BJ (cell line): ENCODE results near the gene IQCN. TPM values are rescaled to one million over a fixed set of nuclear protein-coding genes. Genes with fewer than 3 reads are reported as not detected.

Source experiments
- CTCF ChIA-PET: fragments of 350-600 bp; formaldehyde crosslinking; extraction: SDS; loops from one replicate; lab custom pipeline; 2021; ENCODE audit warnings: antibody characterized with exemption, inconsistent platforms; lab: Yijun Ruan, JAX
- POLR2A ChIA-PET: fragments of 300-600 bp; sonication (Branson Sonifier 250); formaldehyde crosslinking; extraction: SDS; loops from one replicate; lab custom pipeline; 2021; ENCODE audit warnings: antibody characterized with exemption; lab: Charles Lee
- DNase-seq: peaks from one replicate; pipeline ENCODE4 v3.0.0-alpha.2; 2011; ENCODE audit warnings: low read depth
- H3K27me3 ChIP-seq: 2 replicates; pipeline ENCODE4 v1.6.0; 2011; ENCODE audit warnings: low read length; ENCODE audit not compliant: control insufficient read depth, insufficient read depth
- H3K36me3 ChIP-seq: 2 replicates; pipeline ENCODE4 v1.5.1; 2011; ENCODE audit warnings: low read length; ENCODE audit not compliant: control insufficient read depth, insufficient read depth
- H3K4me3 ChIP-seq: 2 replicates; pipeline ENCODE4 v1.5.1; 2011; ENCODE audit warnings: low read depth, mild to moderate bottlenecking, control low read depth, low read length
- CTCF ChIP-seq: IDR thresholded peaks from 2 replicates; pipeline ENCODE4 v1.5.1; 2011; ENCODE audit warnings: low read depth, mild to moderate bottlenecking, control low read depth, inconsistent platforms, low read length, moderate library complexity; ENCODE audit not compliant: insufficient read depth
- polyA plus RNA-seq: library from polyadenylated mRNA; depleted of rRNA; stranded (reverse); fragments of >200 nt; gene quantifications from 2 replicates; pipeline ENCODE4 v1.2.3, GENCODE V29; 2011

IQCN gene
- polyA plus RNA-seq, 1 experiment = 1.5 TPM

- ChIA-PET POLR2A (no interaction called here), CTCF (interaction anchor here (0.7 to 1.1 kb wide), 2 partner anchors 16 to 63 kb away, joined by 3 to 4 read pairs; partner anchors contain the start of gene JUND)
- no peak for TF ChIP-seq CTCF
- H3K27me3 ChIP-seq = no peaks in the 10 kb centered on the region
- H3K36me3 ChIP-seq = peaks cover 31% of the 10 kb centered on the region
- no peak for DNase-seq
- H3K4me3 ChIP-seq = no peak overlapping the region
Observed at GRCh38 chr19:18264971-18265540, 9.2 kb downstream of the IQCN start.

GRCh38 chr19:18264137-18264854, 10.0 kb downstream of the IQCN start:
- Histone ChIP-seq H3K27me3 (no peaks in the 10 kb centered on the region), H3K4me3 (no peak overlapping the region), H3K36me3 (peaks cover 31% of the 10 kb centered on the region)
- POLR2A ChIA-PET = no interaction called here
- no peak for DNase-seq
- CTCF ChIA-PET = interaction anchor here (1.1 kb wide), 1 partner anchor 63 kb away, joined by 4 read pairs; no protein-coding TSS in a partner anchor
- no peak for TF ChIP-seq CTCF

- Histone ChIP-seq H3K4me3 (no peak overlapping the region), H3K36me3 (peaks cover 29% of the 10 kb centered on the region), H3K27me3 (no peaks in the 10 kb centered on the region)
- ChIA-PET CTCF (interaction anchor here (1.2 to 3.7 kb wide), 3 partner anchors 11 to 65 kb away, joined by 3 to 38 read pairs (median 5); no protein-coding TSS in a partner anchor), POLR2A (no interaction called here)
- no peak for DNase-seq
- no peak for TF ChIP-seq CTCF
Observed at GRCh38 chr19:18263324-18264136, 10.7 kb downstream of the IQCN start.

- no peak overlapping the region for H3K4me3 ChIP-seq
- TF ChIP-seq CTCF = no peak
- ChIA-PET CTCF (interaction anchor here (1.2 to 3.7 kb wide), 3 partner anchors 10 to 66 kb away, joined by 3 to 38 read pairs (median 5); no protein-coding TSS in a partner anchor), POLR2A (no interaction called here)
- DNase-seq = no peak
- H3K27me3 ChIP-seq = no peaks in the 10 kb centered on the region
- peaks cover 28% of the 10 kb centered on the region for H3K36me3 ChIP-seq
Observed at GRCh38 chr19:18262917-18263316, 11.3 kb downstream of the IQCN start.
